Astrocyte (in vitro differentiated cells and primary cell): ENCODE results near the gene NRIP1.

Source experiments
- EZH2 ChIP-seq: IDR thresholded peaks from 2 replicates; pipeline ENCODE4 v1.6.1; 2012; ENCODE audit warnings: mild to moderate bottlenecking, low read length, inconsistent platforms; ENCODE audit not compliant: insufficient read depth
- TF ChIP-seq, protein P1 (sequence below): IDR thresholded peaks from 2 replicates; pipeline ENCODE4 v1.5.1; 2011; ENCODE audit warnings: low read depth, mild to moderate bottlenecking, inconsistent platforms, low read length, moderate library complexity; ENCODE audit not compliant: insufficient read depth

DNA sequence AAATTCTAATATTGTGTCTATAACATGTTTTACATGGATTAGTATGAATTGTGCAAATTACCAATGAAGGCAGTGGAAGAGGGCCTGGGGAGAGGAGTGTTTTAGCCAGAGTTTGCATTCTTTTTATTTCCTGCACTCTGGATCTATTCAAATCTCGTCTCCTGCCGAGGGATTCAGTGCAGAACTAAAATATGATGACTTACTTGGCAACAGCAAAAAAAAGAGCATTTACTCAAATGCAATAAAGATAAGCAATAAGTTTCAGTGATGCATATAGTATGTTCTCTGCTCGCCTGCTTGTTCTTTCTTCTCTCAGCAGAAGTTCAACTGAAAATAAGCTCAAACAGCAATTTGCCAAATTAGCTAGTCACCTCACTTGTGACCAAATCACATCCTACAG, 33.4 kb upstream of the NRIP1 start:
- TF ChIP-seq, protein P1, sequence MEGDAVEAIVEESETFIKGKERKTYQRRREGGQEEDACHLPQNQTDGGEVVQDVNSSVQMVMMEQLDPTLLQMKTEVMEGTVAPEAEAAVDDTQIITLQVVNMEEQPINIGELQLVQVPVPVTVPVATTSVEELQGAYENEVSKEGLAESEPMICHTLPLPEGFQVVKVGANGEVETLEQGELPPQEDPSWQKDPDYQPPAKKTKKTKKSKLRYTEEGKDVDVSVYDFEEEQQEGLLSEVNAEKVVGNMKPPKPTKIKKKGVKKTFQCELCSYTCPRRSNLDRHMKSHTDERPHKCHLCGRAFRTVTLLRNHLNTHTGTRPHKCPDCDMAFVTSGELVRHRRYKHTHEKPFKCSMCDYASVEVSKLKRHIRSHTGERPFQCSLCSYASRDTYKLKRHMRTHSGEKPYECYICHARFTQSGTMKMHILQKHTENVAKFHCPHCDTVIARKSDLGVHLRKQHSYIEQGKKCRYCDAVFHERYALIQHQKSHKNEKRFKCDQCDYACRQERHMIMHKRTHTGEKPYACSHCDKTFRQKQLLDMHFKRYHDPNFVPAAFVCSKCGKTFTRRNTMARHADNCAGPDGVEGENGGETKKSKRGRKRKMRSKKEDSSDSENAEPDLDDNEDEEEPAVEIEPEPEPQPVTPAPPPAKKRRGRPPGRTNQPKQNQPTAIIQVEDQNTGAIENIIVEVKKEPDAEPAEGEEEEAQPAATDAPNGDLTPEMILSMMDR, result no peak
- TF ChIP-seq EZH2, result no peak
